WERI-Rb-1 (cell line): ENCODE results near the gene ASB16.

Experiments
- DNase-seq: peaks from one replicate; pipeline ENCODE4 v3.0.0-alpha.2; 2020
- H3K27ac ChIP-seq: fragments of 250-450 bp; sonication (Bioruptor Pico); 2 replicates; pipeline ENCODE4 v1.5.1; 2020; ENCODE audit warnings: mild to moderate bottlenecking, moderate library complexity
- H3K27me3 ChIP-seq: fragments of 250-450 bp; sonication (Bioruptor Pico); 2 replicates; pipeline ENCODE4 v1.5.1; 2021; ENCODE audit warnings: mild to moderate bottlenecking, low read depth, moderate library complexity; ENCODE audit not compliant: insufficient read depth, severe bottlenecking
- H3K36me3 ChIP-seq: fragments of 250-450 bp; sonication (Bioruptor Pico); 2 replicates; pipeline ENCODE4 v1.5.1; 2020; ENCODE audit warnings: mild to moderate bottlenecking, moderate library complexity
- H3K4me3 ChIP-seq: 2 replicates; pipeline ENCODE4 v1.5.1; 2011; ENCODE audit warnings: low read depth, mild to moderate bottlenecking, control low read depth, low read length
- H3K9me3 ChIP-seq: fragments of 250-450 bp; sonication (Bioruptor Pico); 2 replicates; pipeline ENCODE4 v1.5.1; 2021; ENCODE audit warnings: mild to moderate bottlenecking, moderate library complexity; ENCODE audit not compliant: severe bottlenecking
- CTCF ChIP-seq: IDR thresholded peaks from 2 replicates; pipeline ENCODE4 v1.5.1; 2011; ENCODE audit warnings: low read depth, mild to moderate bottlenecking, control low read depth, inconsistent platforms, low read length

ASB16 gene

GRCh38 chr17:44186307-44187130 lies 16.0 kb downstream of the ASB16 start, which contains the start of gene TMUB2:
Gene TMUB2 (plus strand): TSS chr17:44186972. CDS start chr17:44187709, 737 bp downstream.
- Histone ChIP-seq H3K4me3 (peak within 1 kb of the TSS; percentile 61), H3K27ac (peak within 1 kb of the TSS; percentile 96), H3K9me3 (no peaks in the 10 kb centered on the region), H3K27me3 (no peaks in the 10 kb centered on the region), H3K36me3 (peaks cover 57% of the 10 kb centered on the region)
- DNase-seq = peak; percentile 100
- no peak for TF ChIP-seq CTCF

DNA sequence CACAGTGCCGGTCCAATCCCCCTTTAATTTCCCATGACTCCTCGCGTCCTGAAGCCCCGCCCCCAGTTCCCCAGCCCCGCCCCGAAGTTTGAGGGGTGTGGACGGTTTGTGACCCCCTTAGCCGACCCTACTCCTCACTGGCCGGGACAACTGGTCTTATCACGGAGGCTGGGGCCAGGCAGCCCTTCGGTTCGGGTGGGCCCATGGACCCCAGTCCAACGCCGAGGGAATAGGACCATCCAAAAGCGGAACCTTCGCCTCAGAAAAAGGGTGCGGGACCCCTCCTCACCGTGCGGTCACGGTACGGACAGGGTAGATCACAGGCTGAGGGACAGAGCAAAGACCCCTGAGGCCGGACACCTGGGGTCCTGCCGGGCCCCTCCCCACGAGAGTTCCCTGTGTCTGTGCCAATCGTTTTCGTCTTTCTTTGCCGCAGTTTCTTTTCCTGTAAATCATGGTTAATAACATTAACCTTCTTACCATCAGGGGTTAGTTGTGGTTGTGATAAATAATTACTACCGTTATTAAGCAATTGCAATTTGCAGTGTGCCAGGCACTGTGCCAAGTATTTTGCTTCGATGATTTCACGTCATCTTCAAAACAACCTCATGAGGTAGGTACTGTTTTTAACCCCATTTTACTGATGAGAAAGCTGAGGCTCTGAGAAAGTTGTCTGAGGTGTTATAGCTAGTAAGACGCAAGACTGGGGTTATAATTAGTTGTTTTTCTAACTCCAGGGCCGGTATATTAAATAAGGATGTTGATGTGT lies 16.8 kb downstream of the ASB16 start:
- Histone ChIP-seq H3K4me3 (peak overlapping the region; percentile 61), H3K27me3 (no peaks in the 10 kb centered on the region), H3K27ac (peak overlapping the region; percentile 96), H3K9me3 (no peaks in the 10 kb centered on the region), H3K36me3 (peaks cover 57% of the 10 kb centered on the region)
- no peak for TF ChIP-seq CTCF
- DNase-seq = no peak

- Histone ChIP-seq H3K9me3 (no peaks in the 10 kb centered on the region), H3K27ac (no peak overlapping the region), H3K27me3 (no peaks in the 10 kb centered on the region), H3K36me3 (peaks cover 52% of the 10 kb centered on the region), H3K4me3 (no peak overlapping the region)
- no peak for TF ChIP-seq CTCF
- no peak for DNase-seq
These were observed 18.3 kb downstream of the ASB16 start for GRCh38 chr17:44188576-44189403.

GRCh38 chr17:44190481-44190880 lies 20.0 kb downstream of the ASB16 start:
- Histone ChIP-seq H3K4me3 (no peak overlapping the region), H3K9me3 (no peaks in the 10 kb centered on the region), H3K27ac (no peak overlapping the region), H3K27me3 (no peaks in the 10 kb centered on the region), H3K36me3 (peaks cover 55% of the 10 kb centered on the region)
- no peak for TF ChIP-seq CTCF
- DNase-seq = no peak

GRCh38 chr17:44191369-44191768 lies 20.9 kb downstream of the ASB16 start:
- H3K27me3 ChIP-seq = no peaks in the 10 kb centered on the region
- no peak for TF ChIP-seq CTCF
- no peak for DNase-seq
- H3K27ac ChIP-seq = peak overlapping the region; percentile 14; the same call in 1 of the 2 replicates
- peaks cover 62% of the 10 kb centered on the region for H3K36me3 ChIP-seq
- H3K4me3 ChIP-seq = no peak overlapping the region
- H3K9me3 ChIP-seq = no peaks in the 10 kb centered on the region
